Measurements from ENCODE around the gene CNNM4. TPM values are rescaled to one million over a fixed set of nuclear protein-coding genes. Genes with fewer than 3 reads are reported as not detected.

CNNM4 gene
- total and polyA plus RNA-seq, 12 donors: 4.3 to 59.7 (median 32.5) TPM

GRCh38 chr2:96857667-96858372 lies 97.1 kb downstream of the CNNM4 start, which contains the start of gene ANKRD39:
Gene ANKRD39 (minus strand): TSS chr2:96858016. CDS start chr2:96857987, 29 bp downstream.
- Histone ChIP-seq H3K9me3 (no peaks in the 10 kb centered on the region), H3K4me1 (peaks cover 18 to 55% (median 48%) of the 10 kb centered on the region in 9 donors), H3K36me3 (peaks cover 0 to 51% (median 26%) of the 10 kb centered on the region in 9 donors), H3K27ac (peak within 1 kb of the TSS; percentile 55 to 90 (median 84)), H3K4me3 (peak within 1 kb of the TSS; percentile 76 to 95 (median 80)), H3K27me3 (peaks cover 0 to 6% (median 0%) of the 10 kb centered on the region in 7 donors)
- 0 to 1% methylated on average over 80 to 81 of the region's 81 CpGs for WGBS, 2 donors
- intact Hi-C loops (cut with DNase I): loop anchor here (1.0 to 10.0 kb wide), 10 partner anchors 41 to 257 kb away; partner anchors contain the start of genes ANKRD36 (in 2 of the 10), CNNM3 (in 2 of the 10) and KANSL3 (in 1 of the 10)
- ATAC-seq: peak; percentile 91 to 97 (median 94)
- peak; percentile 74 to 100 (median 92) for TF ChIP-seq CTCF (IDR thresholded peaks at IDR 0.05)
- DNase-seq: peak; percentile 98

- 35 to 44% methylated on average over 11 of the region's 11 CpGs for WGBS, 2 donors
- peak; percentile 80 to 84 for DNase-seq
- Histone ChIP-seq H3K27ac (peak overlapping the region; percentile 55 to 90 (median 82)), H3K27me3 (peaks cover 0 to 6% (median 0%) of the 10 kb centered on the region in 7 donors), H3K36me3 (peaks cover 4 to 51% (median 37%) of the 10 kb centered on the region in 9 donors), H3K4me3 (peak overlapping the region in 8 of 10 donors; percentile 76 to 90 (median 80)), H3K4me1 (peaks cover 18 to 63% (median 54%) of the 10 kb centered on the region in 9 donors), H3K9me3 (no peaks in the 10 kb centered on the region)
- ATAC-seq: peak in 4 of 8 donors; percentile 1 to 32 (median 4)
- TF ChIP-seq CTCF (IDR thresholded peaks at IDR 0.05): no peak
- intact Hi-C loops (cut with DNase I): loop anchor here in 8 of 10 donors (2.0 to 10.0 kb wide), 9 partner anchors 42 to 256 kb away; partner anchors contain the start of genes ANKRD36 (in 2 of the 8), CNNM3 (in 2 of the 8) and KANSL3 (in 1 of the 8)
Observed at GRCh38 chr2:96859099-96859649, 98.5 kb downstream of the CNNM4 start.

- H3K27me3 ChIP-seq: peaks cover 0 to 6% (median 0%) of the 10 kb centered on the region in 7 donors
- DNase-seq (no peak), ATAC-seq (no peak)
- H3K27ac ChIP-seq: peak overlapping the region in 9 of 10 donors; percentile 69 to 90 (median 84)
- peaks cover 18 to 68% (median 59%) of the 10 kb centered on the region in 9 donors for H3K4me1 ChIP-seq
- H3K4me3 ChIP-seq: peak overlapping the region in 2 of 10 donors; percentile 77 to 79
- H3K9me3 ChIP-seq: no peaks in the 10 kb centered on the region
- TF ChIP-seq CTCF (IDR thresholded peaks at IDR 0.05): no peak
- 40 to 47% methylated on average over 4 of the region's 4 CpGs for whole genome bisulfite sequencing, 2 donors
- intact Hi-C loops (cut with DNase I): loop anchor here in 8 of 10 donors (2.0 to 10.0 kb wide), 9 partner anchors 42 to 255 kb away; partner anchors contain the start of genes ANKRD36 (in 2 of the 8), CNNM3 (in 2 of the 8) and KANSL3 (in 1 of the 8)
- H3K36me3 ChIP-seq: peaks cover 9 to 51% (median 42%) of the 10 kb centered on the region in 9 donors
Observed at GRCh38 chr2:96859681-96860064, 99.0 kb downstream of the CNNM4 start.

All from heart right ventricle (tissue), 16 donors.